ENCODE data around the gene RGS7.
"Not testable (repeated sequence)": the region's sequence is repeated elsewhere in the genome, so short reads cannot be mapped to it uniquely, and the experiment has no call there.

RGS7 gene

DNA sequence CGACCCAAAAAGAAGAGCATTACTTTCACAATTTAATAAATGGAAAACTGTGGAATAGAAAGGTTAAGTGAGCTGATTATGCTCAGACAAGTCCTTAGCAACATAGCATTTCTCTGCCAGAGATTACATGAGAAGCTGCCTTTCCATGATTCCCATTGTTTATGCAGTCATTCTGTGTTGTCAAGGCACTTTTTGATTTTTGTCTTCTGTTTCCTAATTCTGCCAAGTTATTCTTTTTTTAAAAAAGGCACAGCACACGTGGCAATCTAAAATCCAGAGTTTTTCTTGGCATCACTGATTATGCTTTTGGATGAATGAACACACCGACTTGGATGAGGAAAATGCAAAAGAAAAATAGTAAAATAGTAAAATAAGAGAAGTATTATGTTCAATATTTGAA is 185.0 kb downstream of the RGS7 start:
- Histone ChIP-seq H3K4me1 (ENCODE audit: control insufficient read depth, insufficient read depth, low read length) (no peaks in the 10 kb centered on the region), H3K9ac (ENCODE audit: low read length) (no peak overlapping the region), H3K27ac (ENCODE audit: low read depth, low read length) (no peak overlapping the region), H3K36me3 (ENCODE audit: control insufficient read depth, insufficient read depth, low read length) (no peaks in the 10 kb centered on the region), H3K4me3 (ENCODE audit: low read length) (no peak overlapping the region), H3K27me3 (ENCODE audit: control insufficient read depth, insufficient read depth, low read length) (no peaks in the 10 kb centered on the region)

DNA sequence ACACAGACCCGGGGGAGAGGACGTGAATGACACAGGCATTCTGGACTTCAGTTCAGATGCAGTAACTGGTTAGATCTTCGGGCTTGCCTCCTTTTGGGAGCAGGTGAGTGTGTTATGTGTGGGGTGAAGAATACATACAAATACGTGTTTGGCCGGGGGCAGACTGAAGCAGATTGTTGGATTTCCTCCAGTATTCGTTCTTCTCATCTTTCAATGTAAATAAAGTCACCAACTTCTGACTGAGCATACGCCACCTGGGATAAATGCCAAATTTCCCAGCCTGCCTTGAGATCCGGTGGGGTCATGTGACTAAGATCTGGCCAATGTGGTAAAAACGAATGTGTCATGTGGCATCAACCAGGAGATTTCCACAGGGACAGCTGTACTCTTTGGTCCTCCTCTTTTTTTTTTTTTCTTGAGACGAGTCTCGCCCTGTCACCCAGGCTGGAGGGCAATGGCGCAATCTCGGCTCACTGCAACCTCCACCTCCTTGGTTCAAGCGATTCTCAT is 189.8 kb downstream of the RGS7 start:
- Histone ChIP-seq H3K27me3 (ENCODE audit: control insufficient read depth, insufficient read depth, low read length) (no peaks in the 10 kb centered on the region), H3K4me1 (ENCODE audit: control insufficient read depth, insufficient read depth, low read length) (no peaks in the 10 kb centered on the region), H3K9ac (ENCODE audit: low read length) (no peak overlapping the region), H3K27ac (ENCODE audit: low read depth, low read length) (no peak overlapping the region), H3K36me3 (ENCODE audit: control insufficient read depth, insufficient read depth, low read length) (no peaks in the 10 kb centered on the region), H3K4me3 (ENCODE audit: low read length) (no peak overlapping the region)

DNA sequence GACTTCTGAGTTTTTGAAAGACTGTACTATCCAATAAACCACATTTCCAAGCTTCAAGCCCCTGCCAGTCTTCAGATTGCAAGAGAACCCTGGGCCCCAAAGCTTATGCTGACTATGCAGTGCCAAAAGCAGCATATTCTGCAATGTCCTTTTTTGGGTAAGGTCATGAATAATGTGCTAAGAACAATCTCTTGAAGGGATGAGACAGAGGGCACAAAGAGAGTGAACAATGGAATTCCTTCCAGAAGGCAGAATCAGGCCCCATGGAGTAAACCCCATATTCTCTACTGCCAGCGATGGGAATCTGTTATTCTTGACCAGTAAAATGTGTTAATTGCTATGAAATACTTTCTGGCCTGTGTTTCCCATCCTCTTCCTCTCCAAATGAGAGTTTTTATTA is 190.4 kb downstream of the RGS7 start:
- Histone ChIP-seq H3K27me3 (ENCODE audit: control insufficient read depth, insufficient read depth, low read length) (no peaks in the 10 kb centered on the region), H3K27ac (ENCODE audit: low read depth, low read length) (no peak overlapping the region), H3K4me1 (ENCODE audit: control insufficient read depth, insufficient read depth, low read length) (no peaks in the 10 kb centered on the region), H3K9ac (ENCODE audit: low read length) (no peak overlapping the region), H3K4me3 (ENCODE audit: low read length) (no peak overlapping the region), H3K36me3 (ENCODE audit: control insufficient read depth, insufficient read depth, low read length) (no peaks in the 10 kb centered on the region)

DNA sequence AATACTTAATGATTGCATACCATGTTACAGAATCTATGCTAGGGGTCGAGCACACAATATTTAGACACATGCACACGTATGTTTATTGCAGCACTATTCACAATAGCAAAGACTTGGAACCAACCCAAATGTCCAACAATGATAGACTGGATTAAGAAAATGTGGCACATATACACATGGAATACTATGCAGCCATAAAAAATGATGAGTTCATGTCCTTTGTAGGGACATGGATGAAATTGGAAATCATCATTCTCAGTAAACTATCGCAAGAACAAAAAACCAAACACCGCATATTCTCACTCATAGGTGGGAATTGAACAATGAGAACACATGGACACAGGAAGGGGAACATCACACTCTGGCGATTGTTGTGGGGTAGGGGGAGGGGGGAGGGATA is 191.7 kb downstream of the RGS7 start:
- not testable (repeated sequence) for H3K4me1 ChIP-seq (ENCODE audit: control insufficient read depth, insufficient read depth, low read length); H3K9ac ChIP-seq (ENCODE audit: low read length); H3K27ac ChIP-seq (ENCODE audit: low read depth, low read length); H3K36me3 ChIP-seq (ENCODE audit: control insufficient read depth, insufficient read depth, low read length); H3K4me3 ChIP-seq (ENCODE audit: low read length); H3K27me3 ChIP-seq (ENCODE audit: control insufficient read depth, insufficient read depth, low read length)

DNA sequence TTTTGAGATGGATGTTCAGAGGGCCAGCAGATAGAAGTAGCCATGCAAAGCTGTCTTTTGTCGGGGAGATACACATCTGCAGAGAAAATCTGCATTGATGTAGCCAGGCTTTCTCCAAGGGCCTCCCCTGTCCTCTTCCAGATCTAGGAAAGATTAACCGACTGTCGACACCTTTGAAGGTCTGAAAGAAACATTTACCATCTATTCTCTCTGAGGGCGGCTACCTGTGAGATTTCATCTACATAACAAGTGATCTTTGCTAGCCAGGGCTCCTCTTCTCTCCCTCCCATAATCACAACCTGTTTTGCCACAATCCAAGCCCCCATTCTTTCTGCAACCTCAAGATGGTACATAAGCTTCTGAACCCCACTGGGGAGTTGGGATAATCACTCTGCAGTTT is 193.6 kb downstream of the RGS7 start:
- Histone ChIP-seq H3K9ac (ENCODE audit: low read length) (no peak overlapping the region), H3K27ac (ENCODE audit: low read depth, low read length) (no peak overlapping the region), H3K4me3 (ENCODE audit: low read length) (no peak overlapping the region), H3K4me1 (ENCODE audit: control insufficient read depth, insufficient read depth, low read length) (no peaks in the 10 kb centered on the region), H3K27me3 (ENCODE audit: control insufficient read depth, insufficient read depth, low read length) (no peaks in the 10 kb centered on the region), H3K36me3 (ENCODE audit: control insufficient read depth, insufficient read depth, low read length) (no peaks in the 10 kb centered on the region)

DNA sequence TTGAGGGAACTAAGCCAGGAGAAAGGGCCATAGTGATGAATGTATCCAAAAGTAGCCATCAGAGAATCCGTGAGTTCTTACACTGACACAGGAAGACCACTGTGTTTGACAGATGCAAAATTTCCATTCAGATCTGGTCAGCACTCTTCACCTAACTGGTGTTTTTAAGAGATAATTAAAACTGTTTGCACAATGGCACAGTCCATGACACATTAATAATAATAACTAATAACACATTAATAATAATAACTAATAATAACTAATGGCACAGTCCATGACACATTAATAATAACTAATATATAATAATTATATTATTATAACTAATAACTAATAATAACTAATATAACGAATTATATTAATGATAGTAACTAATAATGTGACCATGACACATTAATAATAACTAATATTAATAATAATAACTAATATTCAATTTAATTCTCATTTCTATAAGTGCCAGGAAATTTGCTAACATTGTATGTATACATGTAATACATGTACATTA is 195.8 kb downstream of the RGS7 start:
- H3K27ac ChIP-seq (ENCODE audit: low read depth, low read length), result no peak overlapping the region
- no peaks in the 10 kb centered on the region for H3K27me3 ChIP-seq (ENCODE audit: control insufficient read depth, insufficient read depth, low read length)
- H3K4me3 ChIP-seq (ENCODE audit: low read length), result no peak overlapping the region
- H3K9ac ChIP-seq (ENCODE audit: low read length), result no peak overlapping the region
- H3K4me1 ChIP-seq (ENCODE audit: control insufficient read depth, insufficient read depth, low read length), result no peaks in the 10 kb centered on the region
- H3K36me3 ChIP-seq (ENCODE audit: control insufficient read depth, insufficient read depth, low read length), result no peaks in the 10 kb centered on the region

DNA sequence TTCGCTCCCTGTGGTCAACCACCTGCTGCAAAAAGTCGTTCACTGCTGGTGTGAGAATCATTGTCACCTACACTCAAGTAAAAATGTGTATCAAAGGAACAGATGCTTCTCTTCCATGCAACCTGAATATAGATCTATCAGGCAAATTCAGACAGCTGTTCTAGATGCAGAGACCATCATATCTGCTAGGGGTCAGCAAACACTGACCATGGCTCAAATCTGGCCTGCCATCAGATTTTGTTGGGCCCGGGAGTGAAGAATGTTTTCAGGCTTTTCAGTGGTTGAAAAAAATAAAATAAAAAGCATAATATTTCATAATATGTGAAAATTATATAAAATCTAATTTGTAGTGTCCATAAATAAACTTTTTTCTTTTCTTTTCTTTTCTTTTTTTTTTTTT is 199.6 kb downstream of the RGS7 start:
- no peaks in the 10 kb centered on the region for H3K36me3 ChIP-seq (ENCODE audit: control insufficient read depth, insufficient read depth, low read length)
- H3K4me1 ChIP-seq (ENCODE audit: control insufficient read depth, insufficient read depth, low read length), result no peaks in the 10 kb centered on the region

DNA sequence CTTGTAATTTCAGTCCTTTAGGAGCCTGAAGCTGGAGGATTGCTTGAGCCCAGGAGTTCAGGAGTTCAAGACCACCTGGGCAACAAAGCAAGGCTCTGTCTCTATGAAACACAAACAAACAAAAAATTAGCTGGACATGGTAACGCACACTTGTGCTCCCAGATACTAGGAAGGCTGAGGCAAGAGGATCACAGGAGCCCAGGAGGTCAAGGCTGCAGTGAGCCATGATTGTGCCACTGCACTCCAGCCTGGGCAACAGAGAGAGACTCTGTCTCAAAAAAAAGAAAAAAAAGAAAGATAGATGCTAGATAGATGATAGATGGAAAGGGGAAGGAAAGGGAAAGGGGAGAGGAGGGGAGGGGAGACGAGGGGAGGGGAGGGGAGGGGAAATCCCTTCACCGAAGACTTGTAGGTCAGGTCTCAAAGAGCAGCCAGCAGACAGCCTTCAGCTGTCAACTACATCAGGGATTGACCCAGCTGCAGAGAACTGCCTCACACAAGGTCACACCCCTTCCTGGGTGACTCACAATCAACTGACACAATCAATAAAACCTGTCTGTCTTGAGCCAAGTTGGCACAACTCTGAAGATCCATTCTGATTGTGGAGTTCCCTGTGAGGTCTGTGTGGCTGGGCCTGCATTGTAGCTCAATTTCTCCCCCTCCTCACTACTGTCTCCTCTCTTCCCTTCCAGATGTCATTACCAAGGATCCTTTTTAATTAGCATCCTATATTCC is 200.6 kb downstream of the RGS7 start:
- Histone ChIP-seq H3K4me3 (ENCODE audit: low read length) (no peak overlapping the region), H3K9ac (ENCODE audit: low read length) (no peak overlapping the region), H3K36me3 (ENCODE audit: control insufficient read depth, insufficient read depth, low read length) (no peaks in the 10 kb centered on the region), H3K27me3 (ENCODE audit: control insufficient read depth, insufficient read depth, low read length) (no peaks in the 10 kb centered on the region), H3K27ac (ENCODE audit: low read depth, low read length) (no peak overlapping the region), H3K4me1 (ENCODE audit: control insufficient read depth, insufficient read depth, low read length) (no peaks in the 10 kb centered on the region)

More for the DNA sequence above, 199.6 kb downstream of the RGS7 start:
- H3K9ac ChIP-seq (ENCODE audit: low read length), result no peak overlapping the region
- no peaks in the 10 kb centered on the region for H3K27me3 ChIP-seq (ENCODE audit: control insufficient read depth, insufficient read depth, low read length)
- no peak overlapping the region for H3K4me3 ChIP-seq (ENCODE audit: low read length)
- H3K27ac ChIP-seq (ENCODE audit: low read depth, low read length), result no peak overlapping the region

DNA sequence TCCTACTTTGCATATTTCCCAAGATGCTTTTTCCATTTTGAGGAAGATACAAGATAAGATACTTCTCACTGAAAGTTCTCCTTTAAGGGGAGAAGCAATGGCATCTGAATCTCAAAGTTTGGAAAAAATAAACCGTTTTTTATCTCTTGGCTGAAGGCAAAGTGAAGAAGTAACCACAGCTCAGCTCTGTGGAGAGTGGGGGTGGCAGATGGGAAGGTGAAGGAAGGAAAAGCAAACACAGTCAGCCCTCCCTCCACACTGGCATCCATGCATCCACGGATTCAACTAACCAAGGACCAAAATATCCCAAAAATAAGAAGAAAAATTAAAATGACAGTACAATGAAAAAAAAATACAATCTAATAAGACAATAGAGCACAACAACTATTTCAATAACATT is 211.1 kb downstream of the RGS7 start:
- Histone ChIP-seq H3K36me3 (ENCODE audit: control insufficient read depth, insufficient read depth, low read length) (no peaks in the 10 kb centered on the region), H3K9ac (ENCODE audit: low read length) (no peak overlapping the region), H3K27ac (ENCODE audit: low read depth, low read length) (no peak overlapping the region), H3K27me3 (ENCODE audit: control insufficient read depth, insufficient read depth, low read length) (no peaks in the 10 kb centered on the region), H3K4me1 (ENCODE audit: control insufficient read depth, insufficient read depth, low read length) (no peaks in the 10 kb centered on the region), H3K4me3 (ENCODE audit: low read length) (no peak overlapping the region)

DNA sequence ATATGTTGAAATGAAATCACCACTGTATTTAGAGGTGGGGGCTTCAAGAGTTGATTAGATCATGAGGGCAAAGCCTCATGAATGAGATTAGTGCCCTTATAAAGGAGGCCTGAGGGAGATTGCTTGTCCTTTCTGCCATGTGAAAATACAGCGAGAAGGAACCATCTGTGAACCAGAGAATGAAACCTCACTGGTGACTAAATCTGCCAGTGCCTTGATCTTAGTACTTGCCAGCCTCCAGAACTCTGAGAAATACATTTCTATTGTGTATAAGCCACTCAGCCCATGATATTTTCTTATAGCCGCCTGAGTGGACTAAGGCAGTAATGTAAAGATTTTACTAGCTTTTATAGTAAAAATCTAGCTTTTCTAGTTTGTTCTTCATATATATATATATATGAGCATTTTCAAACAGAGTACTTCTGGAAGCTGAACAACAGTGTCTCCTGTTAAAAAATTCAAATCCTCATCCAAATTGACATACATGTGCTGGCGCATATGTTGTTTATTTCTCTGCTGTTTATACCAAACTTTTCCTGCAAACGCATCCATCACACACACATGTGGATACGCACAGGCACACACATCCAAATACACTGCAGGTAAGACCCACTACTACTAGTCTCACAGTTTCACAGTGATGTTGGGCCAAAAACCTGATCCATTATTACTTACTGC is 213.1 kb downstream of the RGS7 start:
- Histone ChIP-seq H3K27ac (ENCODE audit: low read depth, low read length) (no peak overlapping the region), H3K36me3 (ENCODE audit: control insufficient read depth, insufficient read depth, low read length) (no peaks in the 10 kb centered on the region), H3K27me3 (ENCODE audit: control insufficient read depth, insufficient read depth, low read length) (no peaks in the 10 kb centered on the region), H3K4me3 (ENCODE audit: low read length) (no peak overlapping the region), H3K9ac (ENCODE audit: low read length) (no peak overlapping the region), H3K4me1 (ENCODE audit: control insufficient read depth, insufficient read depth, low read length) (no peaks in the 10 kb centered on the region)

DNA sequence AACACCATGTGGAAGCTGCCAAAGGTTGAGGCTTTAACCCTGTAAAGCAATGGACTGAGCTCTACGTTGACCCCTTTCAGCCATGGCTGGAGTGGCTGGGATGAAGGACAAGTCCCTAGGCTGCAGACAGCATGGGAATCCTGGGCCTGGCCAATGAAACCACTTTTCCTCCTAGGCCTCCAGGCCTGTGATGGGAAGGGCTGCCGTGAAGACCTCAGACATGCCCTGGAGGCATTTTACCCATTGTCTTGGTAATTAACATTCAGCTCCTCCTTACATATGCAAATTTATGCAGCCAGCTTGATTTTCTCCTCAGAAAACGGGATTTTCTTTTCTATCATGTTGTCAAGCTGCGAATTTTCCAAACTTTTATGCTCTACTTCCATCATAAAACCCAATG is 214.5 kb downstream of the RGS7 start:
- H3K27ac ChIP-seq (ENCODE audit: low read depth, low read length), result no peak overlapping the region
- H3K9ac ChIP-seq (ENCODE audit: low read length), result no peak overlapping the region
- no peaks in the 10 kb centered on the region for H3K4me1 ChIP-seq (ENCODE audit: control insufficient read depth, insufficient read depth, low read length)
- no peaks in the 10 kb centered on the region for H3K27me3 ChIP-seq (ENCODE audit: control insufficient read depth, insufficient read depth, low read length)
- H3K36me3 ChIP-seq (ENCODE audit: control insufficient read depth, insufficient read depth, low read length), result no peaks in the 10 kb centered on the region
- H3K4me3 ChIP-seq (ENCODE audit: low read length), result no peak overlapping the region

DNA sequence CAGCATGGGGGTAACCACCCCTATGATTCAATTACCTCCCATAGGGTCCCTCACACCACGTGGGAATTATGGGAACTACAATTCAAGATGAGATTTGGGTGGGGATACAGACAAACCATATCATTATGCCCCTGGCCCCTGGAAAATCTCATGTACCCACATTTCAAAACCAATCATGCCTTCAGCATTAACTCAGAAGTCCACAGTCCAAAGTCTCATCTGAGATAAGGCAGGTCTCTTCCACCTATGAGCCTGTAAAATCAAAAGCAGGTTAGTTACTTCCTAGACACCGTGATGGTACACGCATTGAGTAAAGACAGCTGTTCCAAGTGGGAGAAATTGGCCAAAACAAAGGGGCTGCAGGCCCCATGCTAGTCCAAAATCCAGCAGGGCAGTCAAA is 215.4 kb downstream of the RGS7 start:
- H3K4me3 ChIP-seq (ENCODE audit: low read length), result not testable (repeated sequence)

DNA sequence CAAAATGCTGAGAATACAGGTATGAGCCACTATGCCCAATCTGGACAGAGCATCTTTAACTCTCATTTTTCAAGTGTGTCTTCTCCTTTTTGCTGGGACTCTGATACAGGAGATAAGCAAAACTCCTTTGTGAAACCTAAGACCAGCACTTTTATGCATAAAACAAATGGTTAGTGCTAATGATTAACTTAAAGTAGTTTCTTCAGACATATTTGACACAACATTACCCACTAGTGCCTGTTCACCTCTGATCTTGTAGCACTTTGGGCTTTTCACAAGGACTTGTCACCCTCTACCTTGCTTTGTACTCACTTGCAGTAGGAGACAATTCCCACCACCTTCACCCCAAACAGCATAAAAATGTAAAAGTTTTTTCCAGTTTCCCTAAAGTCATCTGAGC is 216.3 kb downstream of the RGS7 start:
- no peak overlapping the region for H3K27ac ChIP-seq (ENCODE audit: low read depth, low read length)
- H3K9ac ChIP-seq (ENCODE audit: low read length), result no peak overlapping the region
- H3K36me3 ChIP-seq (ENCODE audit: control insufficient read depth, insufficient read depth, low read length), result no peaks in the 10 kb centered on the region
- no peak overlapping the region for H3K4me3 ChIP-seq (ENCODE audit: low read length)
- no peaks in the 10 kb centered on the region for H3K27me3 ChIP-seq (ENCODE audit: control insufficient read depth, insufficient read depth, low read length)
- H3K4me1 ChIP-seq (ENCODE audit: control insufficient read depth, insufficient read depth, low read length), result no peaks in the 10 kb centered on the region

More for the DNA sequence above, 215.4 kb downstream of the RGS7 start:
- not testable (repeated sequence) for H3K27me3 ChIP-seq (ENCODE audit: control insufficient read depth, insufficient read depth, low read length); H3K27ac ChIP-seq (ENCODE audit: low read depth, low read length); H3K36me3 ChIP-seq (ENCODE audit: control insufficient read depth, insufficient read depth, low read length); H3K4me1 ChIP-seq (ENCODE audit: control insufficient read depth, insufficient read depth, low read length); H3K9ac ChIP-seq (ENCODE audit: low read length)

Measured in rectal smooth muscle tissue (tissue), 1 donor.